Fibroblast of upper back skin (primary cell): ENCODE data around the gene NTF3.

Experiments
- DNase-seq: peaks from one replicate; pipeline ENCODE4 v3.0.0-alpha.2; 2013

The NTF3 gene

DNA sequence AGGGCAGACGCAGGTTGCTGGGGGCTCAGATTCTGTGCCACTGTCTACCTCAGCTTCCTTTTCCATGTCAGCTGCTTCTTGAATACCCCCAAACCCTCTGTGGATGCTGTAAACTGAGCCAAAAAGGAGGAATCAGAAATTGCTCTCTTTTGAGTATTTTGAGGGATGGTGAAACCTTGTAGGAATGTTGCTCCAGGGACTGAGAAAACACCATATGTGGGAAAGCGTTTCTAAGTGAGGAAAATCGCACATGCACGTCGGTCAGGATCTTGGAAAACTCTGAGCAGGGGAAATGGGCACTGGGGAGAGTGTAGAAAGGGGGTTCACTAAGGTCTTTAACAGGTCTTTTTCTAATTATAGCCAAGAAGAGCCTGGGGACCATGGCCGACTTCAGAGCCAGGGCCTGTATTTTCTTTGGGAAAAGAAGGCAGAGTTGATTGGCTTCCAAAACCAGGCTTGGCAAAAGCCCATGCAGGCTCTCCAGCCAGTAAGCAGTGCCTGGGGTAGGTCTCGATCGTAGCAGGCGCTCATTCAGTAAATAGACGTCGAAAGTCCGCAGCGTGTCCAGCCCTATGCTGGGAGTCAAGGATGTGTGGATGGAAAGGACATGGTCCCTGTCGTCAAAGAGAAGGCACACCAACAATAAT is 58.0 kb downstream of the NTF3 start:
- DNase-seq: peak; percentile 61

DNA sequence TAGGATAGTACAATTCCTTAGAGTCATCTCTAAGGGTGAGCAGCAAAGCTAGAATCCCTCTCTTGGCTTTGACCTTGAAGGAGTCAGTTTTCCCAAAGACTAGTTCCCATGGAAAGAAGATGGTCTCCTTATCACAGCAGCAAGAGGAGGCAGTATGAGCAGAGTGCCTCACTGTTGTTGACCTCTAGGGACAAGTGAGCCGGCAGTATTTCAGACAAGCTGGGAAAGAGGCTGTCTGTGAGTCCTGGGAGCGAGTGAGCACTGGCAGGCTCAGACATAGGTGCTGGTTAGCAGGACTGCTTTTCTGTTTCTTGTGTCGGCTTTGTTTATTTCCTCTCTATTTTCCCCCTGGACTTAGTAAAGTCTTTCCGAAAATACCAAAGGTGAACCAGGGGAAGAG is 60.7 kb downstream of the NTF3 start:
- DNase-seq: no peak

DNA sequence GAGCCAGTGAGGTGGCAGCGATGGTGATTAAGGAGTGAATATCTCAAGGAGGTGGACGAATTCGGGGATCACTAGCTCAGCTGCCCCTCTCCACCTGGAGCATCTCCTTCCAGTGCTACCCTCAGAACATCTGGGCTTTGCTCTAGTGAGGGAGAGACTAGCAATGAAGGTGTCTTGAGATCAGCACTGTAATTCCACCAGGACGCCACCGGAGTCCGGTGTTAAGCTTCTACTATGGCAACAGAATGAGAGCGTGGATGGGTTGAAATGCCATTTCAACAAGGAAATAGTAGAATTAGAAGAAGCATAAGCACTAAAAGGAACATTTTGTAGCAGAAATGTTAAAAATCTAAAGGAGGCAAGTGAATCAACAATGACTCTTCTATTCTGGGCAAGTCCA is 61.1 kb downstream of the NTF3 start:
- DNase-seq: no peak

DNA sequence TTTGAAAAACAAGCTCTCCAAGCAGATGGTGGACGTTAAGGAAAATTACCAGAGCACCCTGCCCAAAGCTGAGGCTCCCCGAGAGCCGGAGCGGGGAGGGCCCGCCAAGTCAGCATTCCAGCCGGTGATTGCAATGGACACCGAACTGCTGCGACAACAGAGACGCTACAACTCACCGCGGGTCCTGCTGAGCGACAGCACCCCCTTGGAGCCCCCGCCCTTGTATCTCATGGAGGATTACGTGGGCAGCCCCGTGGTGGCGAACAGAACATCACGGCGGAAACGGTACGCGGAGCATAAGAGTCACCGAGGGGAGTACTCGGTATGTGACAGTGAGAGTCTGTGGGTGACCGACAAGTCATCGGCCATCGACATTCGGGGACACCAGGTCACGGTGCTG is 62.4 kb downstream of the NTF3 start:
- no peak for DNase-seq

DNA sequence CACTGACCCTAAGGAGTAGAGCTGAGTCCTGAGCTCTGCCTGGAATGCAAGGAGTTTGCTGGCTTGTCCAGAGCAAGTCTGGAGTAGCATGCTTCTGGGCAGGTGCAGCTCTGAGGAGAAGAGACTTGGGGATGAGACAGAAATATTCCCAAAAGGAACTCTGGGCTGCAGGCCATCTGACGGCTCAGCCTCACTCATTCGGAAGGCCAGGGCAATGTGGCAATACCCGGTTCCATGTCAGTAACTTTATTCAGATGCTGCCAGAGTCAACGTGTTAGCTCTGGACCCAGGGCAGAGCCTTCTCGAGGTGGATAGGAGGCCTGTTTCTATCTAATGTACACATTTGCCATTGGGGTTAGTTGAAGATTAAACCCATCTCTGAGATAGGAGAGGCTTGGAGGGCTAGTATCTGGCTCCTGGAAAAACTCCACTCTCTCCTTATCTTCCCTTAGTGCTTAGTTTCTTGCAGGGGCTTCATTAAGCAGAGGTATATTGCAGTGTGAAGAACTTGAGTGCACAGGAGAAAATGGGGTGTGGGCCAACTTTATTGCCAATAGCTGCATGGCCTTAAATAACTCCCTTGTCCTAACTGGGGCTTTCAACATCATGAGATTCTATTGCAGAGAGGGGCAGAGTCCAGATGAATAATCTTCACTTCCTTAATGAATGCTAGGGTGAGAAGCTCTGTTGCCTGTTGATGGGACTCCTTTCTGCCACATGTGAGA is 65.6 kb downstream of the NTF3 start:
- no peak for DNase-seq

DNA sequence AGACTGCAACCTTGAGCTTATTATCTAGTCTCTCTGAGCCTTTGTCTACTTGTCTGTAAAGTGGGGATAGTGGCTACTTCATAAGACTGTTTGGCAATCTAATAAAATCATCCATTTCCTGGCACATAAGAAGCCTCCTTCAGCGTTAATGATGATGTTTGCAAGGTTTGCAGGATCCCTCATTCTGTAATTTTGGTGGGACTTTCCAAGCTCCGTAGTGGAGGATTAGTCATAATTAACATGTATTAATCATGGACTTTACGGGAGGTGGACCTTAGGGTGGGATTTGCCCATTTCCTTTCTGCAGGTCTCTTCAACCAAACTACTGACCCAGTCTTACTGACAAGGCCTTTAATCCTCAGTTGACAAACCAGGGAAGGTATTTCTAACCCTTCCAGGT is 66.2 kb downstream of the NTF3 start:
- peak; percentile 36 for DNase-seq

DNA sequence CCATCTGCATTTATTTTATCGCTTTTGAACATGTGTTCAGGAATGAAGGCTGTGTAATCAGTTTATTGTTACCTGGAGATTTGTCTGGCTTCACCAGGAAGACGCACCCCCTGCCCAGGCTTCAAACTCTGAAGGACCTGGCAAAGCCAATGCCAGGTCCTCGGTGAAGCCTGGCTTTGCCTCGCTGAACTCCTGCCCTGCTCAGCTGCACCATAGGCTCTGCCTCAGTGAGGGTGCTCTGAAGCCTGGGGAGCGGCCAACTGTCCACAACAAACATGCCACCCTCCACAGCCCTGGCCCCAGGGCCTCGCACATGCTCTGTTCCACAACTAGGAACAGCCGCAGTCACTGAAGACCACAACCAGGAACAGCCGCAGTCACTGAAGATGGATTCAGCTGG is 66.9 kb downstream of the NTF3 start:
- no peak for DNase-seq

DNA sequence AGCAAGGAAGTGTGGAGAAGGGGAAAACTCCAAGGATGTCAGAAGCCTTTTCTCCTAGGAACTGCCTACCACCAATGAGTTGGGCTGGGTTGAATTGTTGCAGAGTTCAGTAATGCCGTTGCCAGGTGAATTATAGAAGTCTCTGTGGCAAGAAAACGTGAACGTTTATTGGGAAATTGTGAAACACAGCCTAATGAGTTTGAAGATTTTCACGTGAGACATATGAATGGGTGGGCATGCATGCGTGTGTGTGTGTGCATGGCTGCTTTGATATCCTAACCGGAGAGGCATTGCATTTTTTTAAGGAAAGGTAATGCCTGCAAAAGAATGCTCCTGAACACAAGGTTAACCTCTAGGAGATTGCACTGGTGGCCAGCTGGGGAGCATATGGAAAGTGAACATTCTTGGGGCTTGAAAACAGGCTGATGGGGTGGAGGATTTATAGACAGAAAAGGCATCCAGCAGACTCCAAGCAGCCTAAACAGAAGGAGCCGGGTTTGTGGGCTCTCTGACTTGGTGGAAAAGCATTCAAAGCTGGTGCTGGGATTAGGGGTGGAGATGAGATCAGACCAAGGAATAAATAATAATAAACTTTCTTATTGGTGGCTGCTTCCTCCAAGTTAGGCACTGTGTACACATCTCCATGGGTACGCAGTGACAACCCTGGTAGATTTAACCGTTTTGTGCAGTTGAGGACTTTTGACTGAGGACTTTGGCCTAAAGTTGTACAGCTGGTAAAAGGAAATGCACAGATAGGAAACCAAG is 67.8 kb downstream of the NTF3 start:
- DNase-seq: peak; percentile 97

DNA sequence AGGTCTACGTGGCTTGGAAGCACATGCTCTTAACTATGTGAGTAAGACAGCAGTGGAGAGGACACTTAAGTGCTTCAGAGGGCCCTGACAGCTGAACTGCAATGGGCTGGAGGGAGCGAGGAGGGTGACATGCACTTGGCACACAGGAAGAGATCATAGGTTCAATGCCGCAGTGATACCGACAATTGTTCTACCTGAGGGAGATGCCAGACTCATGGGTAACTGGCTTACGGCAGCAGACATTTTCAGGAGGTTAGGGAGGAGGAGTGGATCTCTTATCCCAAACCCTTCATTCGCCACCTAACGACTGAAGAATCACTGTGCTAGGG is 68.4 kb downstream of the NTF3 start:
- no peak for DNase-seq

DNA sequence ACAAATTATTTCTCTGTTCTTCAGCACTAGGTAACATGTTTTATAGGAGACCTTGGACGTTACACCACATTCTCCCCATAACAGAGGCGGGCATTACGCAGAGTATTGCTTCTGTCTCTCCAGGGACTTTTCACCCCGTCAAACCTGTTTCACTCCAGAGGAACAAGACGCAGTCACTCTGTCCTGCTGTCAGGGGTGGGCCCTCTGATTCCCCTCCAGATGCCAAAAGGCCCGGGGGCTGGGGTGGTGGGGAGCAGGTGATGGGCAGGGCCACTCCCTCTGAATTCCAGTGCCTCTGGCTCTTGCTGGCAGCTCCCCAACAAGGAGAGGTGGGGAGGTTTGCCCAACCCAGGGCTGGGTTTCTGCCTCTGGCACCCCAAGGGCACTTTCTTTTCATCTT is 71.9 kb downstream of the NTF3 start:
- no peak for DNase-seq

DNA sequence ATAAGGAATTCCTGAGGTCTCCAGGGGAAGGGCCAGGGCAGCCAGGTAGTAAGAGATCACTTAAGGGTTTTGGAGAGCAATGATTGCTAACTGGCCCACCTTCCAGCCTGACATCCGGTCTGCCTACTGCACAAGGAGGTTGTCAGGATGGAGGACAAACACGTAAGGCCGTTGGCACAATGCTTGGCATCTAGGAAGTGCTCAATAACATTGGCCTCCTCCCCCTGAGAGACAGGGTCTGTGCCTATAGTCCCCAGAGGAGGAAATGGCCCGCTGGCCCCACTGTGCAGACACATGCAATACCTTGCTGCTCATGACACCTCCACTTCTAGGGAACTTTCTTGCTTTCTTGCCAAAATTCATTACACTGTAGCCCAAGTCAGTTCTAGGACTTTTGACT is 73.2 kb downstream of the NTF3 start:
- no peak for DNase-seq

DNA sequence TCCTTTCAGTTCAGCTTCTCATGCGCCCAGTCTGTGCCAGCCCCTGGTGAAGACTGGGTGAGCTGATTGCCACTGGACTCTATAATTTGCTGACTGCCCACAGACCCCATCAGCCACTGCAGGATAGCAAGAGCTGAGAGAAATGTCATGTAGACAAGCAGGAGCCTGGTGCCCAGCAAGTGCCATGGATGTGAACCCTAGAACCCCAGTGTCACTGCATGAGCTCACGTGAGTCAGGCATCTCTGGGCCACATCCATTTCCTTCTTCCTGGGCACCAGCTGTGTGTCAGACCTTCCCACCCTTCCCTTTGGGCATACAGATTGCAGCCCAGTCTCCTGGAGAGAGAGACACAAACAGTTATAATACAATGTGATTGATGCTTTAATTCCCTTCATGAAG is 73.8 kb downstream of the NTF3 start:
- no peak for DNase-seq

DNA sequence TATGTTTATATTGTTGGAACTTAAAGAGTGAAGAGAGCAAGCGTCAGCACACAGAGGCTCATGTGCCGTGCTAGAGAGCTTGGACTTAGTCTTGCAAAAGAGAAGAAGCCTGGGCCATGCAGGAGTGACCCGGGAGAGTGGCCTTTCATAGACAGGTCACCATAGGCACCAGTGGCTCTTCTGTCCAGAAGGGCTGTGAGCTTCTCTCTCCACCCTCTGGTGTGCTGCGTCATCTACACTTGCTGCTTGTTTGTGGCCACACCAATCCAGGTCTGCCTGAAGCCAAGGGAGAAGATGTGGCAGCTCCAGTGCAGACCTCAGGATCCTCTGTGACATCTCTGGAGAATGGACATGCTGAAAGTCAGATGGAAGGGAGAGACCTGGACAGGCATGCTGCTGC is 74.4 kb downstream of the NTF3 start:
- no peak for DNase-seq

DNA sequence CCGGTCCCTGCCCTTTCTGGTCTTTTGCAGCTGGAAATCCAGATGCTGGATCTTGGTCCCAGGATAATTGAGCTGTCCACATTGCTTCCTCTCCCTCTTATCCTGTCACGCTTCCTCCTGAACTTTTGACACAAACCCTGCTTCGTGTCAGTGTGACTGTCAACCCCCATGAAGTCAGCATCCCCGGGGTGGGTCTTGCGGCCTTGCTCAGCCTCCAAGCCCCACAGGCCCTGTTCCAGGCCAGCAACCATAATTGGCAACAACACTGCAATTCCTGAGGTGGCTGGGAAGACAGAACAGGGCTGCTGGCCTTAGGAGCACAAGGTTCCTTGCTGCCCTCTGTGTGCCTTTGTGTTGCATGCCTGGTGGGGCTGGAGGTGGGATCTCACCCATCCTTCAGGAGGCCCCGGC is 74.9 kb downstream of the NTF3 start:
- DNase-seq: peak; percentile 55

DNA sequence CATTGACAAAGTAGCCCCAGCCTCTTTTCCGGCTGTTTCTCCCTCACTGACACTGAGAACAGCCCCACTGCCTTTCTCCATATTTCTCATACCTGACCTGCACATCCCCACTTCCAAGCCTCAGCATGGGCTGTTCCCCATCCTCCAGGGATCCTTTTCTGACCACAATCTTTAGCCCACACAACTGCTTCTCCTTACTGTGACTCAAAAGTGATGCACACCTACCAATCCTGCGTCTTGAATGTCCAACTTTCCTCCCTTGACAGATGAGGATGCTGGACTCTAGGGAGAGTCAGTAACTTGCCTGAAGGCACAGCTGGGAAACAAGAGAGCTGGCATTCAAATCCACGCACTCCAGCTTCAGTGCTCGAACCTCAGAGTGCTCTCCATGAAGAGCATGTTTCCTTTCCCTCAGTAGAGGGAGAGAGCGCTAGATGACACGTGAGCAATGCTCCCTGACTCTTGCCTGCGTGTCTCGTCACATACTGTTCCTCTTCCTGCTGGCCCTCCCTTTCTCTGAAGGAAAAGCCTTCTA is 75.6 kb downstream of the NTF3 start:
- peak; percentile 61 for DNase-seq

DNA sequence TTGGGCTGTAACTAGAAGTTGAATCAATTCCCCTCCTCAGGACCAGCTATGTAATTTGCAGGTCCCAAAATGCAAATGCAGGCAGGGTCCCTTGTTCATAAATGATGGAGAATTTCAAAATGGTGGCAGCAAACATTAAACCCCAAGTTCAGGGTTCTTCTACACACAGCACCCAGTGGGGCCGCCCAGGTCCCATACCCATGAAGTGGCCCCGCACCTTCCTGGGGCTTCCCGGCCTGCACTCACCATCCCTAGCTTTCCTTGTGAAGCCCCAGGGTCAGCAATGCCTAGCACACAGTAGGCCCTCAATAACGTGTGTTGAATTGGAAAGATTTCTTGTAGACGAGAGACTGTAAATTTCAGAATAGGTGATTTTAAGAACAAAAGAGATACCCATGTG is 76.0 kb downstream of the NTF3 start:
- DNase-seq: no peak

DNA sequence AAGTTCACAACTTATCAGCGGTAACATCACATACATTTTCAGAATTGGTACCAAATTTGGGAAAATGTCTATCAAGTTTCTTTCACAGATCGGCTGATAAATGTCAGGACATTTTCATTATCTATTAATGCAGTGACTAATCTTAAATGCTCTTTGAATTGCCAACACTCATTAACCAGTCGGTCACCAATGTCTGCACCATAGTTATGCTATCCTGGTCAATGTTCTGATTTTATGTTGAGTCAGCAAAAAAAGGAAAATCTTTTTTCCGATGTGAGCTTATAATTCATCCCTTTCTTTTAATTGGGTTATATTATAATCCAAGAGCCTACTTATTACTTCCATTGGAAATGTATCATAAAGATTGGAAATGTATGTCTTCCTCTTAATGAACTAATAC is 77.2 kb downstream of the NTF3 start:
- no peak for DNase-seq

DNA sequence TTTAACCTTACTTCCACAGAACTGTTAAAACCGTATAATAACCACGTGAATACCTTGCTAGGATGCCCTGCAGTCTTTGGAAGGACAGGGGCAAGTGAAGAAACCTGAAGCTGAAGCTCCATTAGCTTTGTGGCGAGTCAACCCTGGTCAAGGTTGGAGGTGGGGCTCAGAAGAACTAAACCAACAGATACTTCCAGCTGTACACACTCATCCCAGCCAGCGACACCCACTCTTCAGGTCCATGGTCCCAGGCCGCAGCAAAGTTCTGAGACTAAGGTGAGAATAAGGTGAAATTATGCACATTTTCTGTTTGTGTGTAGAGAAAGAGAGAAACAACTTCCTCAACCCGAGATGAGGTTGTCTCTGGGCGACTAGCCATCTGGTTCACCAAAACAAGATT is 77.6 kb downstream of the NTF3 start:
- no peak for DNase-seq

DNA sequence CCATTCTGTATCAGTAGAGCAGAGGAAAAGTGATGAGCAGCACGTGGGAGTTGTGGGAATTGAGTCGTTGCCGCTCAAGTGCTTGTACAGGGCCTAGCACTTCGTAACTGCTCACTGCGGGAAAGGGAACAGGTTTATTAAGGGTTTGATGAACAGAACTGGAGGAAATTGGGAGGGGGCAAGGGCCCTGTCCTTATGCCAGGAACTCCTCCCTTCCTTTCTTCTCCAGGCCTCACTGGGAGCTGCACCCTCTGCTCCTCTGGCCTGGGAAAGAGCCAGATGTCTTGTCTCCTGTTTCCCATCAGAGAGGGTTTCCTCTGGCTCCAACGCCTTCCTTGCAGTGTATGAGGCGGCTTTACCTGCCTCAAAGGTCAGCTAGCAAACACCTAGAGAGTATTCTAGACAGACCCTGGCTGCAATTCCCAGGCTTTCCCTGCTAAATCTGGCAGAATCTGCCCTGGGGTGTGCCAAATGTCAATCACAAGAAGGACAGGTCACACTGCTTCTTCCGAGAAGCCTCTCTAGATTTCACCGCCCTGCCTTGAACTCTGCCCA is 78.4 kb downstream of the NTF3 start:
- DNase-seq: no peak

DNA sequence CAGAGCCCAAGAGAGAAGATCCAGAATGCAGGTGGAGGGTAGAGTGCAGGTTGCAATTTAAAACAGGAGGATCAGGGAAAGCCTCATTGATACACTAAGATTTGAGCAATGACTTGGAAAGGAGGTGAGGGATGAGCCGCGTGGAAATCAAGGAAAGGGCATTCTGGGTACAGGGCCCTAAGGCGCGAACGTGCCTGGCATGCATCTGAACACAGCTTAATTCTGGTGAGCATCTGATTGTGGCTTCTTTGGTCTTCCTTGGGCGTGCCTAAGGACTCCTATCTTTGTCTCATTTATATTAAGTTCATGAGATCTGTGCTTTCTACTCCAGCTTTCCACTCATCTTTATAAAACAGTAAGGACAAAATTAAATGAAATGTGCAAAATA is 79.3 kb downstream of the NTF3 start:
- no peak for DNase-seq

DNA sequence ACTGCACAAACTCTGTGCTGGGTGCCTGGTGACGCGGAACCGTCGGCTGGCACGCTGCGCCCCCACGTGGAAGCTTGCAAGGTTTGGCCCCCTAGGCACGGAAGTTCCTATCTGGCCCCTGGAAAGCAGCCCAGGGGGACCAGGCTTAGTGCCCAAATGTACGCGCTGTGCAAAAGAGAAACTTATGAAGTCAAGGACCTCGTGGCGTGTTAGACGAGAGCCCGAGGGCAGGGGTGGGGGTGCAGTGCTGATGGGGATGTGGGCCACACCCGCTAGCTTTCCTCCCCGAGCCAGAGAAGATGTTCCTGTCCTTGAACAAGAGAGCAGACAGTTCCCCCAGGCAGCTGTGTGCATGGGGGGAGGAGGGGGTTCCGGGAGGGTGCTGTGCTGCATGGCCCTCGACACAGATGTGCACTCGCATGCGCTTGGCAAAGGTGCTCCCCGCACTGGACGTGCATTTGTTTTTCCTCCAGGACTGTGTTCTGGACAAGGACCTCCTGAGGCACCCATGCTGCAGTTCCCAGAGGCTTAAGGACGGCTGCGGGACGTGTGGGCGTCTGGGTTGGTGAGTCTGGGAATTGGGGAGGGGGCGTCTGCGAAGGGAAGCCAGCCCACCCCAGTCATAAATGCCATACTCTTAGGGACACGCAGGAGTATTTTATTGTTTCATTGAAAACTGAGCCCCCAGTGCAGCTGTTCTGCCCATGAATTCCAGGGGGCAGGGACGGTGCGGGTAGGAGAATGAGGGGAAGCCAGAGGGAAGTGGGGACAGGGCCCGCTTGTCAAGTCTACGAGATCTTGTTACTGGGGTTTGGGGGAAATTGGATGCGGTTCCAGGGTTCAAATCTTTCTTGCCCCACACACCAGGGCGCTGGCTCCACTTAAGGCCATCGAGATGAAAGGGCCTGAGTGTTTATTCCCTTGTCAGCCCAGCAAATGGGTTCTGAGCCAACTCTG is 80.0 kb downstream of the NTF3 start:
- peak; percentile 49 for DNase-seq

DNA sequence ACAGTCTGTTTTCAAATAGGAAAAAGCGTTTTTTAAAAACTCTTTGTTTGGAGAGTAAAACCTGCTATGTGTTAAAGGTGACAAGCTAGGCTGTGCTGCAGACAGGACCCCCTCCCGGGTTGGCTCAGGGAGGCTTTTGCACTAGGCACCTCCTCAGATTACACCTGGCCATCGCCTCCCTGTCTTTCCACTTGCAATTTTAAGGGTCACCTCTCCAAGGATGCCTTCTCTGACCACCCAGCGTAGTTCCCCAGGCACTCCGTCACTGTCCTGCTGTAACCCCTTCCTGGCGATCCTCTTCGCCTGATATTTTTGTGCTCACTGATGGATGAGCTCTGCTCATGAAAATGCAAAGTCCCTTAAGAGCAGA is 80.7 kb downstream of the NTF3 start:
- no peak for DNase-seq

DNA sequence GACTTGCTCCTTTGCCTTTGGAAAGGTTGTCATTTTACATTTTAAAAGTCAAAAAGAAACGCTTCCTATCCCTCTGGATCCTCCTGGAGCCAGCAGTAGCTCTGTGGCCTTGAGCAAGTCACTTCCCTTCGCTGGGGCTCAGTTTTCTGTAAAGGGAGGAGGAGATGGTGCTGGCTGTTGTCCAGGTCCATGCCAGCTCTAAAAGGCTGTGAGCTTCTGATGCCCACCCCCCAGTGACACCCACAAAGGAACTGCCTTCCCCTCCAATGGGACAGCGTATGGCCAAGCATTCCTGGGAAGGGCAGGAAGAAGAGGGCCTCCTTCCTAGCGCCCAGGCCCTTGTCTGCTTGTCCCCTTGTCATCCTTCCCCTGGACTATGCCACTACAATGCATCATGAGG is 81.5 kb downstream of the NTF3 start:
- no peak for DNase-seq
